Activated naive CD4-positive, alpha-beta T cell treated with anti-CD3 and anti-CD28 coated beads for 36 hours (primary cell): ENCODE data around the gene SLCO4A1. TPM values are rescaled to one million over a fixed set of nuclear protein-coding genes. Genes with fewer than 3 reads are reported as not detected.
A peak's percentile ranks its signal among the peaks of the same experiment; 100 is the strongest.

Experiments
- CTCF ChIA-PET: fragments of 350-600 bp; sonication (Branson Sonifier 250); formaldehyde crosslinking; loops from one replicate; lab custom pipeline; 2021; ENCODE audit warnings: antibody characterized with exemption; lab: Charles Lee
- DNase-seq: peaks from one replicate; pipeline ENCODE4 v3.0.0-alpha.2; 2020
- H3K27ac Mint-ChIP-seq: one replicate; pipeline ENCODE4 v1.8.0; 2021; ENCODE audit warnings: mild to moderate bottlenecking, mixed read lengths
- H3K27me3 Mint-ChIP-seq: one replicate; pipeline ENCODE4 v1.8.0; 2021; ENCODE audit warnings: low read depth, mixed read lengths
- H3K36me3 Mint-ChIP-seq: one replicate; pipeline ENCODE4 v1.8.0; 2021; ENCODE audit warnings: low read depth, mixed read lengths
- H3K4me1 Mint-ChIP-seq: one replicate; pipeline ENCODE4 v1.8.0; 2021; ENCODE audit warnings: low read depth, mixed read lengths
- H3K4me3 Mint-ChIP-seq: one replicate; pipeline ENCODE4 v1.8.0; 2021; ENCODE audit warnings: mild to moderate bottlenecking, moderate library complexity, mixed read lengths
- H3K9me3 Mint-ChIP-seq: one replicate; pipeline ENCODE4 v1.8.0; 2021; ENCODE audit warnings: mixed read lengths
- intact Hi-C: fragments of 100-400 bp; cut with micrococcal nuclease; formaldehyde crosslinking; loops from one replicate; pipeline ENCODE4 v1.15.1; 2023
- total RNA-seq, 2 experiments: library from RNA; stranded (reverse); gene quantifications; one replicate each; pipeline ENCODE4 v1.2.3, GENCODE V29; 2021

SLCO4A1 gene
- total RNA-seq, 2 experiments from 2014 or later, result 22.4 to 22.6 TPM

GRCh38 chr20:62637521-62638054 lies 4.7 kb upstream of the SLCO4A1 start:
- no peak overlapping the region for H3K27ac Mint-ChIP-seq
- CTCF ChIA-PET, result no interaction called here

GRCh38 chr20:62638055-62638570 lies 4.2 kb upstream of the SLCO4A1 start:
- Mint-ChIP-seq H3K36me3 (no peaks in the 10 kb centered on the region), H3K27ac (no peak overlapping the region), H3K4me1 (peaks cover 7% of the 10 kb centered on the region), H3K9me3 (no peaks in the 10 kb centered on the region), H3K27me3 (peaks cover 7% of the 10 kb centered on the region), H3K4me3 (no peak overlapping the region)
- no peak for DNase-seq
- intact Hi-C loops, result no loop called here
- CTCF ChIA-PET, result no interaction called here

More at GRCh38 chr20:62637521-62638054, 4.7 kb upstream of the SLCO4A1 start:
- H3K9me3 Mint-ChIP-seq, result no peaks in the 10 kb centered on the region
- intact Hi-C loops, result no loop called here
- H3K4me3 Mint-ChIP-seq, result no peak overlapping the region
- H3K36me3 Mint-ChIP-seq, result no peaks in the 10 kb centered on the region
- H3K4me1 Mint-ChIP-seq, result peaks cover 7% of the 10 kb centered on the region
- DNase-seq, result no peak
- H3K27me3 Mint-ChIP-seq, result peaks cover 7% of the 10 kb centered on the region

- CTCF ChIA-PET, result interaction anchor here (0.5 to 1.5 kb wide), 2 partner anchors 153 to 1154 kb away, joined by 3 to 4 read pairs; no protein-coding TSS in a partner anchor
- Mint-ChIP-seq H3K27me3 (peaks cover 7% of the 10 kb centered on the region), H3K4me3 (no peak overlapping the region), H3K36me3 (peaks cover 2% of the 10 kb centered on the region), H3K4me1 (peaks cover 11% of the 10 kb centered on the region), H3K27ac (no peak overlapping the region), H3K9me3 (no peaks in the 10 kb centered on the region)
- DNase-seq, result no peak
- intact Hi-C loops, result no loop called here
Observed at GRCh38 chr20:62638679-62639406, 3.5 kb upstream of the SLCO4A1 start.

- Mint-ChIP-seq H3K4me3 (no peak overlapping the region), H3K27ac (no peak overlapping the region), H3K4me1 (peaks cover 11% of the 10 kb centered on the region), H3K27me3 (peaks cover 7% of the 10 kb centered on the region), H3K9me3 (no peaks in the 10 kb centered on the region), H3K36me3 (peaks cover 2% of the 10 kb centered on the region)
- no peak for DNase-seq
- CTCF ChIA-PET, result interaction anchor here (0.5 to 1.5 kb wide), 2 partner anchors 152 to 1153 kb away, joined by 3 to 4 read pairs; no protein-coding TSS in a partner anchor
- intact Hi-C loops, result loop anchor here (5.0 kb wide), 2 partner anchors 83 to 138 kb away; no protein-coding TSS in a partner anchor
Observed at GRCh38 chr20:62639765-62640164, 2.5 kb upstream of the SLCO4A1 start.

- Mint-ChIP-seq H3K27me3 (peaks cover 1% of the 10 kb centered on the region), H3K36me3 (peaks cover 2% of the 10 kb centered on the region), H3K9me3 (no peaks in the 10 kb centered on the region), H3K27ac (no peak overlapping the region), H3K4me3 (no peak overlapping the region), H3K4me1 (peaks cover 11% of the 10 kb centered on the region)
- intact Hi-C loops, result loop anchor here (5.0 kb wide), 2 partner anchors 81 to 136 kb away; no protein-coding TSS in a partner anchor
- no peak for DNase-seq
- CTCF ChIA-PET, result interaction anchor here (1.1 kb wide), 1 partner anchor 154 kb away, joined by 3 read pairs; no protein-coding TSS in a partner anchor
Observed at GRCh38 chr20:62640870-62641269, 1.4 kb upstream of the SLCO4A1 start.

- H3K27ac Mint-ChIP-seq, result no peak overlapping the region
- peak overlapping the region; percentile 76 for H3K4me3 Mint-ChIP-seq
- H3K9me3 Mint-ChIP-seq, result no peaks in the 10 kb centered on the region
- CTCF ChIA-PET, result interaction anchor here (1.1 to 3.1 kb wide), 3 partner anchors 24 to 259 kb away, joined by 3 to 12 read pairs (median 3); no protein-coding TSS in a partner anchor
- H3K27me3 Mint-ChIP-seq, result peaks cover 1% of the 10 kb centered on the region
- peaks cover 2% of the 10 kb centered on the region for H3K36me3 Mint-ChIP-seq
- no peak for DNase-seq
- intact Hi-C loops, result loop anchor here (1.0 to 5.0 kb wide), 6 partner anchors 10 to 153 kb away; no protein-coding TSS in a partner anchor
- H3K4me1 Mint-ChIP-seq, result peaks cover 10% of the 10 kb centered on the region
Observed at GRCh38 chr20:62641321-62642050, 817 bp upstream of the SLCO4A1 start.

- peaks cover 2% of the 10 kb centered on the region for H3K36me3 Mint-ChIP-seq
- intact Hi-C loops, result loop anchor here (1.0 to 5.0 kb wide), 6 partner anchors 8 to 151 kb away; no protein-coding TSS in a partner anchor
- DNase-seq, result peak; percentile 70
- CTCF ChIA-PET, result interaction anchor here (0.9 to 3.1 kb wide), 7 partner anchors 9 to 260 kb away, joined by 3 to 12 read pairs (median 3); no protein-coding TSS in a partner anchor
- H3K27me3 Mint-ChIP-seq, result peaks cover 1% of the 10 kb centered on the region
- H3K9me3 Mint-ChIP-seq, result no peaks in the 10 kb centered on the region
- peaks cover 10% of the 10 kb centered on the region for H3K4me1 Mint-ChIP-seq
- peak overlapping the region; percentile 87 for H3K4me3 Mint-ChIP-seq
- H3K27ac Mint-ChIP-seq, result no peak overlapping the region
Observed at GRCh38 chr20:62642666-62643520, 590 bp downstream of the SLCO4A1 start.

- intact Hi-C loops, result loop anchor here (2.0 to 5.0 kb wide), 3 partner anchors 79 to 134 kb away; no protein-coding TSS in a partner anchor
- DNase-seq, result no peak
- Mint-ChIP-seq H3K4me3 (peak overlapping the region; percentile 87), H3K9me3 (no peaks in the 10 kb centered on the region), H3K27me3 (peaks cover 1% of the 10 kb centered on the region), H3K36me3 (peaks cover 2% of the 10 kb centered on the region), H3K27ac (no peak overlapping the region), H3K4me1 (peaks cover 10% of the 10 kb centered on the region)
- CTCF ChIA-PET, result interaction anchor here (0.9 to 3.1 kb wide), 5 partner anchors 26 to 151 kb away, joined by 3 to 12 read pairs (median 4); no protein-coding TSS in a partner anchor
Observed at GRCh38 chr20:62643521-62644043, 1.3 kb downstream of the SLCO4A1 start.

GRCh38 chr20:62644044-62644795 lies 1.9 kb downstream of the SLCO4A1 start:
- H3K4me3 Mint-ChIP-seq, result peak overlapping the region; percentile 87
- H3K36me3 Mint-ChIP-seq, result peaks cover 2% of the 10 kb centered on the region
- peaks cover 10% of the 10 kb centered on the region for H3K4me1 Mint-ChIP-seq
- no peak for DNase-seq
- CTCF ChIA-PET, result interaction anchor here (0.9 to 3.1 kb wide), 4 partner anchors 27 to 148 kb away, joined by 3 to 12 read pairs (median 5); no protein-coding TSS in a partner anchor
- intact Hi-C loops, result loop anchor here (5.0 kb wide), 2 partner anchors 78 to 133 kb away; no protein-coding TSS in a partner anchor
- peaks cover 1% of the 10 kb centered on the region for H3K27me3 Mint-ChIP-seq
- H3K27ac Mint-ChIP-seq, result no peak overlapping the region
- H3K9me3 Mint-ChIP-seq, result no peaks in the 10 kb centered on the region

- H3K27me3 Mint-ChIP-seq, result no peaks in the 10 kb centered on the region
- peaks cover 2% of the 10 kb centered on the region for H3K36me3 Mint-ChIP-seq
- peaks cover 13% of the 10 kb centered on the region for H3K4me1 Mint-ChIP-seq
- H3K4me3 Mint-ChIP-seq, result no peak overlapping the region
- no peaks in the 10 kb centered on the region for H3K9me3 Mint-ChIP-seq
- CTCF ChIA-PET, result interaction anchor here (0.9 to 1.8 kb wide), 3 partner anchors 34 to 148 kb away, joined by 3 to 6 read pairs (median 4); no protein-coding TSS in a partner anchor
- H3K27ac Mint-ChIP-seq, result no peak overlapping the region
- no peak for DNase-seq
- intact Hi-C loops, result loop anchor here (5.0 kb wide), 2 partner anchors 77 to 132 kb away; no protein-coding TSS in a partner anchor
Observed at GRCh38 chr20:62644802-62645496, 2.6 kb downstream of the SLCO4A1 start.
